ENCODE results near the gene CCDC12. TPM values are rescaled to one million over a fixed set of nuclear protein-coding genes. Genes with fewer than 3 reads are reported as not detected.
"Not testable (repeated sequence)": the region's sequence is repeated elsewhere in the genome, so short reads cannot be mapped to it uniquely, and the experiment has no call there.

CCDC12 gene
- total RNA-seq, 1 donor from 2014 or later = 33.0 TPM

DNA sequence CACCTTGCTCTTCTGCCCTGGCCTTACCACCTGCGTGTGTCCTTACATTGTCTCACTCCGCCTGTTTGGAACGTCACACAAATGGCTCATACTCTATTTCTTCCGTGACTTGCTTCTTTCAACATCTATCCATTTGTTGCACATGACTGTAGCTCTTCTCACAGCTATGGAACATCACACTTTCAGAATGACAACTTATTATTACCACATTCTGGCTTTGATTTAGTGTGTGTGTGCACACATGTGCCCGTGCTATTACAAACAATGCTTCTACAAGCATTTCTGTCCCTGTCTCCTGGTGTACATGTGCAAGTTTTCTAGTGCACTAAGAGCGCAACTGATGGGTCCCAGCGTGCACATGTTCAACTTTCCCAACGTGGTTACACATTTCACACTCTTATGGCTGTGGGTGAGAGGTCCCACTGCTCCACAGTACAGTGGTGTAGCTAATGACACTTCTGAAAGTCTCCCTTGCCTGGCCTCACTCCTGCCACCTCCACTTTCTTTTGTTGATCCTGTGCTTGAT, 61.2 kb downstream of the CCDC12 start:
- TF ChIP-seq CTCF (IDR thresholded peaks at IDR 0.05; ENCODE audit: insufficient read depth, low read length, poor library complexity, severe bottlenecking) = no peak
- peaks cover 1% of the 10 kb centered on the region for H3K36me3 ChIP-seq (ENCODE audit: control insufficient read depth, insufficient read depth, low read length)
- no peak overlapping the region for H3K4me3 ChIP-seq (ENCODE audit: low read depth, low read length)
- no peak for DNase-seq (ENCODE audit: low read depth)
- no peaks in the 10 kb centered on the region for H3K27me3 ChIP-seq (ENCODE audit: control insufficient read depth, insufficient read depth, low read length)

DNA sequence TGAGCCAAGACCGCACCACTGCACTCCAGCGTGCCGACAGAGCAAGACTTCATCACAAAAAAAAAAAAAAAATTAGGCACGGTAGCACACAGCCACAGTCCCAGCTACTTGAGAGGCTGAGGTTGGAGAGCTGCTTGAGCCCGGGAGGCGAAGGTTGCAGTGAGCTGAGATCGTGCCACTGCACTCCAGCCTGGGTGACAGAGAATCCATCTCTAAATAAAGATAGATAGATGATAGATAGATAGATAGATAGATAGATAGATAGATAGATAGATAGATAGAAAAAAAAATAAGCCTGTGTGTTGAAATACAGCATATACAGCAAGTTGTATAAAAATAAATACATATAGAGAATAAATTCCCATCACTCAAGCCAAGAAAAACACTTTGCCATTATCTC, 61.7 kb downstream of the CCDC12 start:
- Histone ChIP-seq H3K27me3 (ENCODE audit: control insufficient read depth, insufficient read depth, low read length) (no peaks in the 10 kb centered on the region), H3K36me3 (ENCODE audit: control insufficient read depth, insufficient read depth, low read length) (peaks cover 1% of the 10 kb centered on the region), H3K4me3 (ENCODE audit: low read depth, low read length) (no peak overlapping the region)
- DNase-seq (ENCODE audit: low read depth) = no peak
- no peak for TF ChIP-seq CTCF (IDR thresholded peaks at IDR 0.05; ENCODE audit: insufficient read depth, low read length, poor library complexity, severe bottlenecking)

- DNase-seq (ENCODE audit: low read depth) = no peak
- Histone ChIP-seq H3K4me3 (ENCODE audit: low read depth, low read length) (no peak overlapping the region), H3K27me3 (ENCODE audit: control insufficient read depth, insufficient read depth, low read length) (no peaks in the 10 kb centered on the region), H3K36me3 (ENCODE audit: control insufficient read depth, insufficient read depth, low read length) (peaks cover 1% of the 10 kb centered on the region)
- no peak for TF ChIP-seq CTCF (IDR thresholded peaks at IDR 0.05; ENCODE audit: insufficient read depth, low read length, poor library complexity, severe bottlenecking)
Measured at GRCh38 chr3:46913644-46914043, 62.9 kb downstream of the CCDC12 start.

DNA sequence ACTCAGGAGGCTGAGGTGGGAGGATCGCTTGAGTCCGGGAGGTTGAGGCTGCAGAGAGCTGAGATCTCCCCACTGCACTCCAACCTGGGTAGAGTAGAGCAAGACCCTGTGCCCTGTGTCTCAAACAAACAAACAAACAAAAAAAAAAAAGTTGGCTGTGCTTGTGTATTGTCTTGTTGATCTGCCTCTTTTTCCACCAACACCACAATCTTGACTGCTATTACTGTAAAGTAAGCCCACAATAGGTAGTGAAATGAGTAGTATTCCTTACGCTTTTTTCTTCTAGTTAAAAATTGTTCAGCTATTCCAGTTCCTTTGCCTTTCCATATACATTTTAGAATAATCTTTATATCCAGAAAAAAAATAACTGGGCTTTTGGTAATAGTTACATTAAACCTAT, 63.6 kb downstream of the CCDC12 start:
- Histone ChIP-seq H3K36me3 (ENCODE audit: control insufficient read depth, insufficient read depth, low read length) (peaks cover 1% of the 10 kb centered on the region), H3K27me3 (ENCODE audit: control insufficient read depth, insufficient read depth, low read length) (no peaks in the 10 kb centered on the region), H3K4me3 (ENCODE audit: low read depth, low read length) (no peak overlapping the region)
- no peak for DNase-seq (ENCODE audit: low read depth)
- TF ChIP-seq CTCF (IDR thresholded peaks at IDR 0.05; ENCODE audit: insufficient read depth, low read length, poor library complexity, severe bottlenecking) = no peak

DNA sequence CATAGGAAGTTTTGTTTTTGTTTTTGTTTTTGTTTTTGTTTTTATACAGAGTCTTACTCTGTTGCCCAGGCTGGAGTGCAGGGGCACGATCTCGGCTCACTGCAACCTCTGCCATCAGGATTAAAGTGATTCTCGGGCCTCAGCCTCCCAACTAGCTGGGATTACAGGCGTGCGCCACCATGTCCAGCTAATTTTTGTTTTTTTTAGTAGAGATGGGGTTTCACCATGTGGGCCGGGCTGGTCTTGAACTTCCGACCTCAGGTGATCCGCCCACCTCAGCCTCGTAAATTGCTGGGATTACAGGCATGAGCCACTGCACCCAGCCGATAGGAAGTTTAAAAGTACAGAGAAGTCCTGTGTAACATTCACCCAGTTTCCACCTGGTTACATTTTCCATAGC, 65.6 kb downstream of the CCDC12 start:
- not testable (repeated sequence) for H3K36me3 ChIP-seq (ENCODE audit: control insufficient read depth, insufficient read depth, low read length); H3K27me3 ChIP-seq (ENCODE audit: control insufficient read depth, insufficient read depth, low read length); DNase-seq (ENCODE audit: low read depth); H3K4me3 ChIP-seq (ENCODE audit: low read depth, low read length)

- H3K27me3 ChIP-seq (ENCODE audit: control insufficient read depth, insufficient read depth, low read length) = no peaks in the 10 kb centered on the region
- no peaks in the 10 kb centered on the region for H3K36me3 ChIP-seq (ENCODE audit: control insufficient read depth, insufficient read depth, low read length)
- no peak overlapping the region for H3K4me3 ChIP-seq (ENCODE audit: low read depth, low read length)
- no peak for DNase-seq (ENCODE audit: low read depth)
- TF ChIP-seq CTCF (IDR thresholded peaks at IDR 0.05; ENCODE audit: insufficient read depth, low read length, poor library complexity, severe bottlenecking) = no peak
Measured at GRCh38 chr3:46910166-46910760, 66.3 kb downstream of the CCDC12 start.

Data from kidney epithelial cell (primary cell).